ENCODE data around the gene PPP6R2. TPM values are rescaled to one million over a fixed set of nuclear protein-coding genes. Genes with fewer than 3 reads are reported as not detected.

The PPP6R2 gene
- total and polyA plus RNA-seq, 2 of the 4 experiments (the other 2 are of a cell fraction), result 49.2 to 51.6 TPM

DNA sequence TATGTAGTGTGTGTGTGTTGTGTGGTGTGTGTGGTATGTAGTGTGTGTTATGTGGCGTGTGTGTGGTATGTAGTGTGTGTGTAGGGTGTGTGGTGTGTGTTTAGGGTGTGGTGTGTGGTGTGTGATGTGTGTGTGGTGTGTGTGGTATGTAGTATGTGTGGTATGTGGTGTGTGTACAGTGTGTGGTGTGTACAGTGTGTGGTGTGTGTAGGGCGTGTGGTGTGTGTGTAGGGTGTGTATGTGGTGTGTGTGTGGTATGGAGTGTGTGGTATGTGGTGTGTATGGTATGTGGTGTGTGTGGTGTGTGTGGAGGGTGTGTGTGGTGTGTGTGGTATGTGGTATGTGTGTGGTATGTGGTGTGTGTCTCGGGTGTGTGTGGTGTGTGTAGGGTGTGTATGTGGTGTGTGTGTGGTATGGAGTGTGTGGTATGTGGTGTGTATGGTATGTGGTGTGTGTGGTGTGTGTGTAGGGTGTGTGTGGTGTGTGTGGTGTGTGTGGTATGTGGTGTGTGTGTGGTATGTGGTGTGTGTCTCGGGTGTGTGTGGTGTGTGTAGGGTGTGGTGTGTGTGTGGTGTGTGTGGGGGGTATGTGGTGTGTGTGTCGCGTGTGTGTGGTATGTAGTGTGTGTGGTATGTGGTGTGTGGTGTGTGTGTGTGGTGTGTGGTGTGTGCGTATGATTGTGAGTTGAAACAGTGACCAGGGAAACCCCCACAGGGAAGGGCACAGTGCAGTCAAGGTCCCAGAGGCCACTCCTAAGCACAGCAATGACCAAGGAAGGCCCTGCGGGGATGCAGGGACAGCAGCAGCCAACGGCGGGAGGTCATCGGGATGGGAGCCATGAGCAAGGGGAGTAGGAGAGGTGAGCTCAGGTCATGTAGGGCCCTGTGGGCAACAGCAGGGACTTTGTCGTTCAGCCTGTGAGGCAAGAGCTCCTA lies 2.9 kb upstream of the PPP6R2 start:
- H3K4me2 ChIP-seq (ENCODE audit: low read depth, low read length), result no peak overlapping the region
- no peak overlapping the region for H4K91ac ChIP-seq (ENCODE audit: insufficient read depth, low read depth, low read length)
- 93% methylated on average over 4 of the region's 12 CpGs; no CpG with 5 or more reads in 1 of the 2 experiments for WGBS, 2 experiments (ENCODE audit: extremely low coverage in 2 of 2, insufficient read length in 1 of 2)
- H3K27me3 ChIP-seq (ENCODE audit: control insufficient read depth, insufficient read depth, low read length), result no peaks in the 10 kb centered on the region
- peak overlapping the region; percentile 72 for H2AK9ac ChIP-seq (replicated peaks; ENCODE audit: low read depth, low read length, poor library complexity)
- H2AFZ ChIP-seq (replicated peaks; ENCODE audit: low read length, poor library complexity), result peak overlapping the region; percentile 14
- no peak overlapping the region for H4K5ac ChIP-seq (ENCODE audit: low read depth, low read length)
- H2BK15ac ChIP-seq (ENCODE audit: low read depth, low read length), result no peak overlapping the region
- peaks cover 5% of the 10 kb centered on the region; the same call in 1 of the 2 replicates for H4K20me1 ChIP-seq (ENCODE audit: insufficient read depth, low read length)
- no peak overlapping the region for H3K56ac ChIP-seq (ENCODE audit: extremely low read depth, insufficient read depth, low read length)
- ATAC-seq (ENCODE audit: low read depth), result no peak
- intact Hi-C loops (cut with micrococcal nuclease) (no loop called here), dilution Hi-C loops (cut with HindIII; ENCODE audit: low sequenced_read_pairs, unreplicated experiment) (no loop called here), in situ Hi-C loops (cut with MboI; ENCODE audit: low sequenced_read_pairs) (no loop called here)
- peak overlapping the region; percentile 66 for H3K23ac ChIP-seq (ENCODE audit: low read depth, low read length)
- no peak for DNase-seq
- H3K14ac ChIP-seq (replicated peaks; ENCODE audit: low read depth, low read length), result 0 out of 2 replicates have a peak overlapping the region, but pooled peaks have one; percentile 32
- ChIA-PET CTCF (interaction anchor here (2.2 kb wide), 1 partner anchor 96 kb away, joined by 10 read pairs; no protein-coding TSS in a partner anchor), POLR2A (ENCODE audit: unreplicated experiment) (no interaction called here)
- H3K79me1 ChIP-seq (ENCODE audit: low read depth in 1 of 2, low read length in 2 of 2), result peaks cover 14 to 37% of the 10 kb centered on the region in 2 experiments
- no peak overlapping the region for H3K27ac ChIP-seq (ENCODE audit: insufficient read depth, low read length)
- H3K9me1 ChIP-seq (ENCODE audit: insufficient read depth, low read length), result peaks cover 34% of the 10 kb centered on the region
- H3K36me3 ChIP-seq (ENCODE audit: control insufficient read depth, insufficient read depth, low read length), result no peaks in the 10 kb centered on the region
- H2BK20ac ChIP-seq (ENCODE audit: low read depth, low read length), result no peak overlapping the region
- H3K9ac ChIP-seq (ENCODE audit: low read depth, low read length), result no peak overlapping the region
- peak overlapping the region; percentile 94 for H2BK5ac ChIP-seq (ENCODE audit: low read depth, low read length, poor library complexity, severe bottlenecking)
- H2AK5ac ChIP-seq (ENCODE audit: low read depth, low read length), result peak overlapping the region; percentile 87
- no peak overlapping the region for H4K8ac ChIP-seq (ENCODE audit: low read depth in 2 of 2, low read length in 2 of 2)
- H3K4me3 ChIP-seq (ENCODE audit: insufficient read depth, low read depth, low read length), result no peak overlapping the region
- peaks cover 2% of the 10 kb centered on the region; the same call in 1 of the 2 replicates for H3K4me1 ChIP-seq (ENCODE audit: control insufficient read depth, insufficient read depth, low read length)
- H3K9me3 ChIP-seq (ENCODE audit: control insufficient read depth, insufficient read depth, low read length), result no peaks in the 10 kb centered on the region
- TF ChIP-seq FOS (IDR thresholded peaks at IDR 0.05; ENCODE audit: low read depth, low read length) (no peak), RCOR1 (IDR thresholded peaks at IDR 0.05; ENCODE audit: insufficient replicate concordance, low read length) (no peak)
- TF ChIP-seq, protein P1, sequence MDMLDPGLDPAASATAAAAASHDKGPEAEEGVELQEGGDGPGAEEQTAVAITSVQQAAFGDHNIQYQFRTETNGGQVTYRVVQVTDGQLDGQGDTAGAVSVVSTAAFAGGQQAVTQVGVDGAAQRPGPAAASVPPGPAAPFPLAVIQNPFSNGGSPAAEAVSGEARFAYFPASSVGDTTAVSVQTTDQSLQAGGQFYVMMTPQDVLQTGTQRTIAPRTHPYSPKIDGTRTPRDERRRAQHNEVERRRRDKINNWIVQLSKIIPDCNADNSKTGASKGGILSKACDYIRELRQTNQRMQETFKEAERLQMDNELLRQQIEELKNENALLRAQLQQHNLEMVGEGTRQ (IDR thresholded peaks at IDR 0.05; ENCODE audit: low read depth, low read length), result no peak
- no TSS peak for BruUV-seq (replicated peaks)
- no peak overlapping the region for H2BK120ac ChIP-seq (ENCODE audit: low read depth, low read length)
- H3K4ac ChIP-seq (ENCODE audit: low read depth, low read length), result no peak overlapping the region
- no peak overlapping the region for H3K18ac ChIP-seq (ENCODE audit: low read depth, low read length)
